IMR-90 (cell line): Measurements from ENCODE around the gene RGS16.

Source experiments
- RCOR1 ChIP-seq: IDR thresholded peaks from 2 replicates; pipeline ENCODE4 v1.6.1; 2012; ENCODE audit warnings: mild to moderate bottlenecking, low read length, improper control_type of control experiment; ENCODE audit not compliant: insufficient replicate concordance
- SMC3 ChIP-seq: fragments of 150-350 bp; IDR thresholded peaks from 2 replicates; pipeline ENCODE4 v1.6.1; 2016; ENCODE audit warnings: low read depth, mild to moderate bottlenecking, antibody characterized with exemption, low read length, moderate library complexity
- TF ChIP-seq, protein P1 (sequence below): conservative IDR thresholded peaks from 2 replicates; pipeline ENCODE4 v1.5.1; 2012; ENCODE audit warnings: mild to moderate bottlenecking, low read depth, low read length, improper control_type of control experiment

DNA sequence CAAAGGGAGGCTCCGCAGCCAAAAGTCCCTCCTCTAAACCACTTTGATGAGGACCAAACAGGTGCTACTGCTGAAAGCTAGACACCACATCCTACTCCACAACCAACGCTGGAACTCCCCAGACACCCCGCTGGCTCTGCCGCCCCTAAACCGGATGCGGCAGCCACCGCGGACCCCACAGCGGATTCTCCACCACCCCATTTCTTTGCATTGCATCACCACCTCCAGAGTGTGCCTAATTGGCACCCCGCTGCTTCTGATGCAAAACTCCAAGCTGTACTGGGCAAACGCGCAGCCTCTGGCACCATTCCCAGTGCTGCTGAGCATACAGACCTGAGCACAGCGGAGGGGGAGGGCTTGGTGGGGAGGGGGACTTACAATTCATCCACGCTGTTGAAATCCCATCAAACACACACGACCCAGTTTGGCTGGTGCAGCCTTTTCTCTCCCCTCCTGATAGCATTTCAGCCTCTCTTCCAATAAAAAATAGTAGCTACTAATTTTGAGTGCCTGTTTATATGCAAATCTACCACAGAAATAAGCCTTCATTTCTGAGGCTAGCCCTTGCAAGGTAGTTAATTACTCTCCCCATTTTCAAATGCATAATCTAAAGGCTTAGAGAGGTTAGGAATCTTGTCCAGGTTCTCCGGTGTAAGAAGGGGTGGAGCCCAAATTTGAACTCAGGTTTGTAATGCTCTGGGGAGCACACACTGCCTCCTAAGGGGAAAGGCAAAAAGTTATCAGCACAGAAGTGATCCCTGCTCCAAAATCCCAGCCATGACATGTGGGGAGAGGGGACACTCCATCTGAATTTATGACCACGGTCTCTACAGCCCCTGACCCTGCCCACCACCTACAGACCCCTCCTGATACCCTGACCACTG, 12.2 kb upstream of the RGS16 start:
- TF ChIP-seq, protein P1, sequence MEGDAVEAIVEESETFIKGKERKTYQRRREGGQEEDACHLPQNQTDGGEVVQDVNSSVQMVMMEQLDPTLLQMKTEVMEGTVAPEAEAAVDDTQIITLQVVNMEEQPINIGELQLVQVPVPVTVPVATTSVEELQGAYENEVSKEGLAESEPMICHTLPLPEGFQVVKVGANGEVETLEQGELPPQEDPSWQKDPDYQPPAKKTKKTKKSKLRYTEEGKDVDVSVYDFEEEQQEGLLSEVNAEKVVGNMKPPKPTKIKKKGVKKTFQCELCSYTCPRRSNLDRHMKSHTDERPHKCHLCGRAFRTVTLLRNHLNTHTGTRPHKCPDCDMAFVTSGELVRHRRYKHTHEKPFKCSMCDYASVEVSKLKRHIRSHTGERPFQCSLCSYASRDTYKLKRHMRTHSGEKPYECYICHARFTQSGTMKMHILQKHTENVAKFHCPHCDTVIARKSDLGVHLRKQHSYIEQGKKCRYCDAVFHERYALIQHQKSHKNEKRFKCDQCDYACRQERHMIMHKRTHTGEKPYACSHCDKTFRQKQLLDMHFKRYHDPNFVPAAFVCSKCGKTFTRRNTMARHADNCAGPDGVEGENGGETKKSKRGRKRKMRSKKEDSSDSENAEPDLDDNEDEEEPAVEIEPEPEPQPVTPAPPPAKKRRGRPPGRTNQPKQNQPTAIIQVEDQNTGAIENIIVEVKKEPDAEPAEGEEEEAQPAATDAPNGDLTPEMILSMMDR: no peak
- no peak for TF ChIP-seq SMC3
- TF ChIP-seq RCOR1: no peak
